ENCODE results near the gene MYO10.

DNA sequence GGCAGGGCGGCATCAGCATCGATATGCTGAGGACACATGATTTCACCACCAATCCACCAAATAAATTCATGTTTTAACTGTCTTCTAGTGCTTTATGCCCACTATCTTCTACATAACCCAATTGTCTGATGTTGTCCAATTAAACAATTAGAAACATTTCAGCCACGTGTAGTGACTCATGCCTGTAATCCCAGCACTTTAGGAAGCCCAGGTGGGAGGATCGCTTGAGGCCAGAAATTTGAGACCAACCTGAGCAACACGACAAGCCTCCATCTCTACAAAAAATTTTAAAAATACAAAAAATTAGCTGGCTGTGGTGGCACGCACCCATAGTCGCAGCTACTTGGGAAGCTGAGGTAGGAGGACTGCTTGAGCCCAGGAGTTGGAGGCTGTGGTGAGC is 128.1 kb downstream of the MYO10 start:
- TF ChIP-seq CTCF (IDR thresholded peaks at IDR 0.05) (no peak), POLR2A (IDR thresholded peaks at IDR 0.05) (no peak), EP300 (IDR thresholded peaks at IDR 0.05) (no peak)
